ENCODE data around the gene MRPS9. TPM values are rescaled to one million over a fixed set of nuclear protein-coding genes. Genes with fewer than 3 reads are reported as not detected.

MRPS9 gene
- total RNA-seq, 4 donors from 2014 or later, result 34.9 to 79.5 (median 38.6) TPM

- Histone ChIP-seq H3K27ac (no peak overlapping the region), H3K9me3 (no peaks in the 10 kb centered on the region), H3K4me1 (no peaks in the 10 kb centered on the region), H3K27me3 (no peaks in the 10 kb centered on the region), H3K4me3 (no peak overlapping the region), H3K36me3 (no peaks in the 10 kb centered on the region)
- in situ Hi-C loops (cut with MboI; ENCODE audit: low sequenced_read_pairs in 4 of 4) (no loop called here), intact Hi-C loops (cut with DNase I; ENCODE audit: low total_unique reads) (no loop called here)
- ATAC-seq (no peak), DNase-seq (no peak)
- TF ChIP-seq POLR2A (IDR thresholded peaks at IDR 0.05), result no peak
- TF ChIP-seq CTCF (IDR thresholded peaks at IDR 0.05 in 4 of 5, conservative IDR thresholded peaks at IDR 0.05 in 1 of 5), result no peak
Observed at GRCh38 chr2:105130546-105130945, 92.7 kb downstream of the MRPS9 start.

- in situ Hi-C loops (cut with MboI; ENCODE audit: low sequenced_read_pairs in 4 of 4), result no loop called here
- TF ChIP-seq CTCF (IDR thresholded peaks at IDR 0.05 in 4 of 5, conservative IDR thresholded peaks at IDR 0.05 in 1 of 5), result no peak
- no peak for TF ChIP-seq POLR2A (IDR thresholded peaks at IDR 0.05)
Observed at GRCh38 chr2:105134081-105134480, 96.2 kb downstream of the MRPS9 start.

GRCh38 chr2:105135436-105135835 is 97.6 kb downstream of the MRPS9 start:
- intact Hi-C loops (cut with DNase I; ENCODE audit: low total_unique reads) (no loop called here), in situ Hi-C loops (cut with MboI; ENCODE audit: low sequenced_read_pairs in 4 of 4) (no loop called here)
- no peak overlapping the region for H3K4me3 ChIP-seq
- ATAC-seq (no peak), DNase-seq (no peak)
- no peaks in the 10 kb centered on the region for H3K27me3 ChIP-seq
- no peak for TF ChIP-seq POLR2A (IDR thresholded peaks at IDR 0.05)
- TF ChIP-seq CTCF (IDR thresholded peaks at IDR 0.05 in 4 of 5, conservative IDR thresholded peaks at IDR 0.05 in 1 of 5), result no peak
- no peak overlapping the region for H3K27ac ChIP-seq
- H3K36me3 ChIP-seq, result no peaks in the 10 kb centered on the region
- H3K4me1 ChIP-seq, result no peaks in the 10 kb centered on the region
- no peaks in the 10 kb centered on the region for H3K9me3 ChIP-seq

More at GRCh38 chr2:105134081-105134480, 96.2 kb downstream of the MRPS9 start:
- Histone ChIP-seq H3K27ac (no peak overlapping the region), H3K36me3 (no peaks in the 10 kb centered on the region), H3K9me3 (no peaks in the 10 kb centered on the region), H3K27me3 (no peaks in the 10 kb centered on the region), H3K4me1 (no peaks in the 10 kb centered on the region), H3K4me3 (no peak overlapping the region)
- DNase-seq (no peak), ATAC-seq (no peak)
- intact Hi-C loops (cut with DNase I; ENCODE audit: low total_unique reads), result no loop called here

- no peaks in the 10 kb centered on the region for H3K4me1 ChIP-seq
- DNase-seq, result no peak
- no peaks in the 10 kb centered on the region for H3K27me3 ChIP-seq
- no peak overlapping the region for H3K27ac ChIP-seq
- H3K9me3 ChIP-seq, result no peaks in the 10 kb centered on the region
- intact Hi-C loops (cut with DNase I; ENCODE audit: low total_unique reads), result no loop called here
- TF ChIP-seq CTCF (IDR thresholded peaks at IDR 0.05 in 4 of 5, conservative IDR thresholded peaks at IDR 0.05 in 1 of 5) (no peak), POLR2A (IDR thresholded peaks at IDR 0.05) (no peak)
- H3K36me3 ChIP-seq, result no peaks in the 10 kb centered on the region
- in situ Hi-C loops (cut with MboI; ENCODE audit: low sequenced_read_pairs in 4 of 4), result no loop called here
- H3K4me3 ChIP-seq, result no peak overlapping the region
- ATAC-seq, result no peak
Observed at GRCh38 chr2:105136394-105136793, 98.5 kb downstream of the MRPS9 start.

- DNase-seq (no peak), ATAC-seq (no peak)
- Histone ChIP-seq H3K36me3 (no peaks in the 10 kb centered on the region), H3K27ac (no peak overlapping the region), H3K4me3 (no peak overlapping the region), H3K4me1 (peaks cover 0 to 3% of the 10 kb centered on the region in 2 donors), H3K27me3 (peaks cover 3 to 14% (median 6%) of the 10 kb centered on the region in 3 donors), H3K9me3 (no peaks in the 10 kb centered on the region)
- intact Hi-C loops (cut with DNase I; ENCODE audit: low total_unique reads), result no loop called here
- TF ChIP-seq CTCF (IDR thresholded peaks at IDR 0.05 in 4 of 5, conservative IDR thresholded peaks at IDR 0.05 in 1 of 5) (no peak), POLR2A (IDR thresholded peaks at IDR 0.05) (no peak)
- in situ Hi-C loops (cut with MboI; ENCODE audit: low sequenced_read_pairs in 4 of 4), result no loop called here
Observed at GRCh38 chr2:105138643-105139042, 100.8 kb downstream of the MRPS9 start.

Measured in gastrocnemius medialis (tissue), 4 donors.